ENCODE data around the gene HNRNPK.
"Not testable (repeated sequence)": the region's sequence is repeated elsewhere in the genome, so short reads cannot be mapped to it uniquely, and the experiment has no call there.

HNRNPK gene

GRCh38 chr9:83976372-83976771 lies 3.6 kb downstream of the HNRNPK start:
- no peak for DNase-seq

GRCh38 chr9:83975300-83975699 lies 4.7 kb downstream of the HNRNPK start:
- DNase-seq: no peak

- DNase-seq: no peak
Measured at GRCh38 chr9:83972286-83972685, 7.7 kb downstream of the HNRNPK start.

- DNase-seq: no peak
Measured at GRCh38 chr9:83971485-83971884, 8.5 kb downstream of the HNRNPK start.

- DNase-seq: no peak
Measured at GRCh38 chr9:83969602-83970001, 10.4 kb downstream of the HNRNPK start.

GRCh38 chr9:83967073-83967472 lies 12.9 kb downstream of the HNRNPK start:
- no peak for DNase-seq

GRCh38 chr9:83966209-83966582 lies 13.8 kb downstream of the HNRNPK start:
- no peak for DNase-seq

- no peak for DNase-seq
Measured at GRCh38 chr9:83965350-83966208, 14.4 kb downstream of the HNRNPK start.

GRCh38 chr9:83964973-83965349 lies 15.1 kb downstream of the HNRNPK start:
- no peak for DNase-seq

GRCh38 chr9:83962165-83962564 lies 17.9 kb downstream of the HNRNPK start:
- DNase-seq: no peak

- DNase-seq: no peak
Measured at GRCh38 chr9:83960991-83961390, 19.0 kb downstream of the HNRNPK start.

- DNase-seq: no peak
Measured at GRCh38 chr9:83959061-83959460, 21.0 kb downstream of the HNRNPK start.

- no peak for DNase-seq
Measured at GRCh38 chr9:83957248-83957513, 22.8 kb downstream of the HNRNPK start.

- peak; percentile 63 for DNase-seq
Measured at GRCh38 chr9:83956436-83957247, 23.4 kb downstream of the HNRNPK start.

- DNase-seq: peak; percentile 30
Measured at GRCh38 chr9:83956086-83956435, 24.0 kb downstream of the HNRNPK start.

GRCh38 chr9:83948096-83948495 lies 31.9 kb downstream of the HNRNPK start:
- not testable (repeated sequence) for DNase-seq

GRCh38 chr9:83940590-83941303 lies 39.3 kb downstream of the HNRNPK start:
- no peak for DNase-seq

- peak; percentile 81 for DNase-seq
Measured at GRCh38 chr9:83937861-83938455, 42.1 kb downstream of the HNRNPK start.

GRCh38 chr9:83936523-83936922 lies 43.5 kb downstream of the HNRNPK start:
- no peak for DNase-seq

- no peak for DNase-seq
Measured at GRCh38 chr9:83935276-83935935, 44.6 kb downstream of the HNRNPK start.

- DNase-seq: no peak
Measured at GRCh38 chr9:83934569-83935275, 45.3 kb downstream of the HNRNPK start.

- no peak for DNase-seq
Measured at GRCh38 chr9:83933790-83934189, 46.2 kb downstream of the HNRNPK start.

All from CD4-positive, alpha-beta T cell treated with Interleukin-21 for 1 hour (primary cell).